Islet precursor cell (in vitro differentiated cells): ENCODE results near the gene LPIN1.
"Not testable (repeated sequence)": the region's sequence is repeated elsewhere in the genome, so short reads cannot be mapped to it uniquely, and the experiment has no call there.

Experiments used
- DNase-seq: peaks from one replicate; pipeline ENCODE4 v3.0.0-alpha.2; 2018

Gene LPIN1

GRCh38 chr2:11787991-11788390, 41.6 kb downstream of the LPIN1 start:
- no peak for DNase-seq

GRCh38 chr2:11788461-11789124, 42.2 kb downstream of the LPIN1 start:
- DNase-seq: no peak

DNA sequence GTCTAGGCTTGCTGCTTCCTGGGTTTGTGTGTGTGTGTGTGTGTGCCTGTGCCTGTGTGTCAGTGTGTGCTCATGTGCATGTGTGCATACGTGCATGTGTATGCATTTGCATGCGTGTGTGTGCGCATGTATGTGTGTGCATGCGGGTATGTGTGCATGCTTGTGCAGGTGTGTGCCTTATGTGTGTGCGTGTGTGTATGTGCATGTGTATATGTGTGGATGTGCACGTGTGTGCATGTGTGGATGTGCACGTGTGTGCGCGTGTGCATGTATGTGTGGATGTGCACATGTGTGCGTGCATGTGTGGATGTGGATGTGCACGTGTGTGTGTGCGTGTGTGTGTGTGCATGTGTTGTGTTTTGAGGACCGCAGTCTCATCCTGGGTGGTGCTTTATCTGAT, 42.8 kb downstream of the LPIN1 start:
- DNase-seq: no peak

DNA sequence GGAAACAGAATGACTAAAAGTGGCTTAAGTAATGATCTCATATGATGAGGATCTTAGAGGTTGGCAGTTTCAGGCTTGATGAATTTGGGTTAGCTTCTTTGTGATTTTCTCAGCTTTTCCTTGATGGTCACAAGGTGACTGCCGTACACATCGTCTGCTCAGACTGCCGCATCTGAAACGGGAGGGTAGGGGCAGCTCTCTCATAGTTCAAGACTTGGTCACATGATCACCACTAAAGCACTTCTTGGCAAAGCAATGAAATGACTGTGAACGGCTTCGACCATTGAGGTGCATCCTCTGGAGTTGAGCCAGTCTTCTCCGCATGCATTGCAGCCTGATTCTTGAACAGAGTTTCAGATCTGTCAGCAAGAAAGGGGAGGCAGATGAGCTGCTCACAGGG, 43.8 kb downstream of the LPIN1 start:
- no peak for DNase-seq

GRCh38 chr2:11795590-11795989, 49.2 kb downstream of the LPIN1 start:
- DNase-seq: no peak

- no peak for DNase-seq
Measured at GRCh38 chr2:11796190-11797171, 50.0 kb downstream of the LPIN1 start.

DNA sequence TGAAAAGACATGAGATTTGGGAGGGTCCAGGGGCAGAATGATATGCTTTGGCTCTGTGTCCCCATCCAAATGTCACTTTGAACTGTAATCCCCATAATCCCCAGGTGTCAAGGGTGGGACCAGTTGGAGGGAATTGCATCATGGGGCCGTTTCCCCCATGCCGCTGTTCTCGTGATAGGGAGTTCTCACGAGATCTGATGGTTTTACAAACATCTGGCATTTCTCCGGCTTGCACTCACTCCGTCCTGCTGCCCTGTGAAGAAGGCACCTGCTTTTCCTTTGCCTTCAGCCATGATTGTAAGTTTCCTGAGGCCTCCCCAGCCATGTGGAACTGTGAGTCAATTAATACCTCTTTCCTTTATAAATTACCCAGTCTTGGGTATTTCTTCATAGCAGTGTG, 51.4 kb downstream of the LPIN1 start:
- DNase-seq: no peak

DNA sequence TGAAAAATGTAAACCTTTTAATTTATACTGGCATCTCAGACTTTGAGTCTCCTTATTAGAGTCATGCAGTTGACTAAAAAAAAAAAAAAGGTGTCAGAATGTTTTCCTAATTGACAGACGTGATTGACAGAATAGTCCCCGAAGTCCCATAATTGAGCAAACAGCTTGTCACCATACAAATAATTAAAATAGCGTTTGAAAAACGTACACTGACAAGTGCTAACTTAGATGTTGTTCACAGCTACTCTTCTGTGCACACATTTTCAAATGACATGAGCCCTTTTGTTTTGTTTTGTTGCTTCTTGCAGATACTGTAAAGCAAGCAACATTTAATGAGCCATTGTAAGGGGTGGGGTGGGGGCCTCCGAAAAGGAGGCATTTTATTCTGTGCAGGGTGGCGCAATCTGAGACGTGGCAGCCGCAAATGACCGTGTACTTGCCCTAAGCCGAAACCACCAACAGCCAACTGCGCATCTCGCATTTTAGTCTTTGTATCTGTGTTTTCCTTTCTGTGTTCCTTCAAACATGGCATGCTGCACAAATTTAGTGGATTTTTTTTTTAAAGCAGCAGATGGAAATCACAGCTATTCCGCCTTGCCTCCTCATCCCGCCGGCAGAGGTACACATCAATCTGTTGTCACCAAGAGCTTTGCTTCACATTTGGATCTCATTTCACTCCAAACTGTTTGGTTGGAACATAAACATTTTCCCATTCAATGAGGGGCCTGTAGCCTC, 52.4 kb downstream of the LPIN1 start:
- DNase-seq: no peak

GRCh38 chr2:11799826-11800225, 53.4 kb downstream of the LPIN1 start:
- no peak for DNase-seq

- no peak for DNase-seq
Measured at GRCh38 chr2:11802782-11803191, 56.4 kb downstream of the LPIN1 start.

DNA sequence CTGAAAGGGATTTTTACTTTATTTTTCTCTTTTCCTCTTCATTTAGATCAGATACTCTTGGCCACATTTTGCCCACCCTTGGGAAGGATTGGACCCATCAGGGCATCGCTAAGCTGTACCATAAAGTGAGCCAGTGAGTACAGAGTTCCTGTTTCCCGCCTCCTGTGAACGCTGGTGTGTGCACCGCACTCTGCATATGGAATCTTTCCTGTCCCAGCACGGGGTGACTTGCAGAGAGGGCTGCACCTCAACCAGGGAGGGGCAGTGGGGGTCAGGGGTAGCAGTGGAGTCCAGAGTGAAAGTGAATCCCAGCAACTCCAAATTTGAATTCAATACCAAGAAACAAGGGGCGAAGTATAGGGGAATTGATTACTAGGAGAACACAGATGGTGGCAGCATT, 58.6 kb downstream of the LPIN1 start:
- DNase-seq: no peak

DNA sequence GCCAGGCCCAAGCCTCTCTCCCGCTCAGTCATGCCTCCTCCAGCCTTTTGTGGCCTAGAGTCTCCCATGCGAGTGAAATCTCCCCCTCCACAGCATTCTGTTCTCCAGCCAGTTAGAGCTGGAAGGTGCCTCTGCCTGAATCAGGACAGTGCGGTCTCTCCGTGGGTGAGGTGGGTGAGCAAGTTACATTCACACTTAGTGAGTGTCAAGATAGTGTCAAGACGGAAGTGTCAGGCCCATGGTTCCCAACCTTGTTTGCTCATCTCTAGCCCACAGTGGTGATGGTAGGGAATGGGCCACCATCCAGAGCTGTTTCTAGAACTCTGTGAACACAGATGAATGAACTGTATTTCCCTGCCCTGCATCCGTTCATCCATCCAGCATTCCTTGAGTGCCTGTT, 59.5 kb downstream of the LPIN1 start:
- DNase-seq: no peak

DNA sequence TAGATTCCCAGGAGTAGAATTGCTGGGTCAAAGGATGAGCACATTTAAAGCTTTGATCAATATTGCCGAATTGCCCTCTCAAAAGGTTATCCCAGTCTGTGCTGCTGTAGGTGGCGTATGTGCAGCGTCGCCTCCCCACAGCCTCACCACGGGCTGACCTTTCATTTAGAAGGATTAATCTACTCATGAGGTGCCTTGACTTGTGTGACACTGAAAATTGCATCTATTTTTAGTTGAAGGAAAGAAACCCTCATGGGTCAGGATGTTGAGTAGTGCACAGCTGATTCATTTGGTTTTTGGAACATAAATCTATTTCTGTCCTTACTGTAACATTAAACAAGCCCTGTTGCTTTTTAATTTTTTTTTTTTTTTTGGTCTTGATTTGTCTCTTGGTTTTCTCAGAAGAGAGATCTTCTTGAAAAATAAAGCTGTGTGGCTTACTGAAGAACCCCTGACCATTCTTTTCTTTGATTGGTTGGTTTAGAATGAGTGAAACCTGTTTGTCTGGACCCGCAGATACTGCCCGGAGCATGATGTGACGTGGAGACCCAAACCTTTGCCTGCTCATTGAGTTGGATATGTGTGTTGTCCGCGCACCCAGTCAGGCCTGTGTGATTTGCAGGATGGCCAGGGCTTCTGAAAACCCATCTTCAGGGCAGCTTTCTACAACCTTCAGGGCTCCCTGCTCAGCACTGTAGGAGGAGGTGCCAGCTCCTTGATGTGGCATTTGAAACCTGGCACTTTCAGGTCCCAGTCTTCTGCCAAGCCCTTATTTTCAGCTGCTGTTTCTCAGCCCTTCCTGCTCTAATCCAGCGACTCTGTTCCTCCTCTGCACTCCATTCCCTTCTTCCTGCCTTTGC, 61.0 kb downstream of the LPIN1 start:
- DNase-seq: no peak

DNA sequence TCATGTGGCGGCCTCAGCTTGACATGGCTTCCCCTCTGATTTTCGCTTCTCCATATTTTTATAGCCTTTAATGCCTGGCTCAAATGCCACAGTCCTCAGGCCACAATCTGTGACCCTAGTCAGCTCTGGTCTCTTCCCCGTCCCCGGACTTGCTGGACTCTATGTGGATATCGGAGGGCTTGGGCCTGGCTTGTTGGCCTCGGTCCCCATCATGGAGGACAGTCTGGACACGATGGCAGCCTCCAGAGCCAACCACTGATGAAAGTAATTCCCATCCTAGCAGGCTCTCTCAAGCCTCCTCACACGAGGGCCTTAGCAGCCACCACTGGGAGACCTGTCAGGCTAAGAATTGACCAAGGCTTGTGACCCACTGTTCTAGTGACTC, 61.6 kb downstream of the LPIN1 start:
- no peak for DNase-seq

DNA sequence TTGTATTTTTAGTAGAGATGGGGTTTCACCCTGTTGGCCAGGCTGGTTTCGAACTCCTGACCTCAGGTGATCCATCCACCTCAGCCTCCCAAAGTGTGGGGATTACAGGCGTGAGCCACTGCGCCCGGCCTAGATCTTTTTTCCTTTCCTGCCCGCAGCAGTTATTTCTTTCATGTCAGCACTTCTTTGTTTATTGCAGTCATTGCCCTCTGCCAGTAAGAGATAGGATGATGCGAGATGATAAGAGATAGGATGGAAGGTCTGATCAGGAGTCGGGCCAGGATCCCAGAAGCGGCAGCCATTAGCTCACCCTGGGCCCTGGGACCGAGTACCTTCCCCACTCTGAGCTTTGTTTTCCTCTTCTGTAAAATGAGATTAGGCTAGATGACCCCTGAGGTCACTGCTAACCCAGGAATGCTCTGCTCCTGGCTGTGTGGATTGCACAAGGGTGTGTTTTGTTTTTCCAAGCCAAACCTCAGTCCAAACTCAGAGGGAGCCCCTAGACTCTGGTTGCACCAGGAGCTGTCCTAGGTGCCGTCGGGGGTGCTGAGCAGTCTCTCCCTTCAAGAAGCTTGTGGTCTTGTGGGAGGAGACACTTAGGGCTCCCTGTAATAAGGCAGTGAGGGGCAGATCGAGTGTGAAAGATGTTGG, 63.3 kb downstream of the LPIN1 start:
- DNase-seq: no peak

DNA sequence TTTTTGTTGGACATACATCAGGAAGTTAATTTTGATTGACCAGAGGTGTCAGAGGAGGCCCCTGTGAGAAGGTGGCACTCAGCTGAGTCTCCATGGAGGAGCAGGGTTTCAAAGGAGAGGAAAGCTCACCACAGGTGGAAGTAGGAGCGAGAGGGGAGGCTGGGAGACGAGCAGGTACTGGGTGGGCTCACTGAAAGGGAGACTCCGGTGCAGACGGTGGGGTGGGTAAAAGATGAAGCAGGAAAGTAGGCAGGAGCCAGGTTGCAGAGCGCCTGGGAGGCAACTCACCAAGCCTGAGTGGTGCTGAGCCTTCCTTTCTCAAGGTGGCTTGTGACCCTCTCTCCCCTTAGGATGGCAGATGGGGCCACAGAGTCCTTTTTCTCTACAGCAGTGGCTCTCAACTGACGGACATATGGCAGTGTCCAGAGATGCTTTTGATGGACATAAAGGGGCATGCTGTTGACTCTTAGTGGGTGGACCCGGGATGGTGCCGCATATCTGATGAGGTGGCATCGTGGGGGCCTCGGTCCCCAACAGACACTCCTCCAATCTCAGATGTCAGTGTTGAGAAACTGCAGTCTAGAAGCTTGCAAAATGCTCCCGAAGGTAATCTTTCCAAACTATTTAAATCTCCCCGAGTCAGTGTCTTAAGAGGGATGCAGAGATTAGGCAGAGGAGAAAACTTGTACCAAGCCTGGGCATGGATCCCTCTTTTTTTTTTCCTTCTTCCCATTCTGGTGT, 64.0 kb downstream of the LPIN1 start:
- DNase-seq: no peak

GRCh38 chr2:11811036-11811654, 64.7 kb downstream of the LPIN1 start:
- no peak for DNase-seq

DNA sequence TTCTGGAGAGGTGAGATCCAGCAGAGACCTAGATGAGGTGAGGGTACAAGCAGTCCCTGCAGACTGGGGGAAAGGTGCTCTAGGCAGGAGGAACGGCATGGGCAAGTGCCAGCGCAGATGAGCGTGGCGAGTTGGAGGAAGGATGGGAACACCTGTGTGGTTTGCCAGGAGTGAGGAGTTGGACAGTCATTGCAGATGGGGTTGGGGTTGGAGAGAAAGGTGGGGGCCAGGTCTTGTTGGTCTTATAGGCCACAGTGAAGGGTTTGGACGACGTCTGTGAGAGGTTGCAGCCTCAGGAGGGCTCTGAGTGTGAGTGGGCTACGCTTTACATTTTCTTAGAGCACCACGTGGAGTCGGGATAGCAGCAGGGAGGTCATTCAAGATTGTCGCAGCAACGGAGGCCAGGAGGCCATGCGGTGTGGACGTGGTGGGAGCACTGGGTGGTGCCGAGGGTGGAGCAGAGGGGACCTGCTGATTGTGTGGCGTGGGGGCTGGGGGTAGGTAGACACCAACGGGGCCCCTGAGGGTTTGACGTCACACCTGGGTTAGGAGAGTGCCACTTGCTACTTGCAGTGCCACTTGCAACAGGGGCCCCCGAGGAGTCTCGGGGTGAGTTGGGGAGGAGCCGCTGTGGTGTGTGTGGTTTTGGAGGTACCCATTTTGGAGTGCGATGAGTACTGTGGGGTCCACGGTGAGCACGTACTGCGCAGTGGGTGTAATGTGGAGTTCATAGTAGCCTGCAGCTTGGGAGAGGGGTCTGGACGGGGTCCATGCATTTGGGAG, 66.2 kb downstream of the LPIN1 start:
- no peak for DNase-seq

DNA sequence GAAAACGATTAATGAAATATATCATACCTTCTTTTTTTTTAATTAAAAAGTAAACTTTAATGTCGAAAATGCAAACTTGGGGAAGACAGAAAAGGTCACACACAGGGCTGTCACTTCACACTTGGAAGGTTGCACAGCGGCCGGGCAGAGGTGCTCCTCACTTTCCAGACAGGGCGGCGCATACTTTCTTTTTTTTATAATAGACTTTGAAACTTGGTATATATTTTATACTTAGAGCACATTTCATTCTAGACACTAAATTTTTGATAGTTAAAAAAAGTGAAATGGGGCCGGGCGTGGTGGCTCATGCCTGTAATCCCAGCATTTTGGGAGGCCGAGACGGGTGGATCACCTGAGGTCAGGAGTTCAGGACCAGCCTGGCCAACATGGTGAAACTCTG, 66.9 kb downstream of the LPIN1 start:
- DNase-seq: not testable (repeated sequence)

- no peak for DNase-seq
Measured at GRCh38 chr2:11813951-11814350, 67.5 kb downstream of the LPIN1 start.
